NCI-H69 (cell line): ENCODE results near the gene RABGEF1.
"Not testable (repeated sequence)": the region's sequence is repeated elsewhere in the genome, so short reads cannot be mapped to it uniquely, and the experiment has no call there.

Experiments
- DNase-seq: peaks from one replicate; lab custom pipeline; 2025; lab: John Stamatoyannopoulos, UW

The RABGEF1 gene

GRCh38 chr7:66740302-66740979 is at the start of gene RABGEF1:
Gene RABGEF1, plus strand, starts transcription at chr7:66740733. Its CDS starts 31,167 bp downstream, at chr7:66771900.
- peak; percentile 98 for DNase-seq

DNA sequence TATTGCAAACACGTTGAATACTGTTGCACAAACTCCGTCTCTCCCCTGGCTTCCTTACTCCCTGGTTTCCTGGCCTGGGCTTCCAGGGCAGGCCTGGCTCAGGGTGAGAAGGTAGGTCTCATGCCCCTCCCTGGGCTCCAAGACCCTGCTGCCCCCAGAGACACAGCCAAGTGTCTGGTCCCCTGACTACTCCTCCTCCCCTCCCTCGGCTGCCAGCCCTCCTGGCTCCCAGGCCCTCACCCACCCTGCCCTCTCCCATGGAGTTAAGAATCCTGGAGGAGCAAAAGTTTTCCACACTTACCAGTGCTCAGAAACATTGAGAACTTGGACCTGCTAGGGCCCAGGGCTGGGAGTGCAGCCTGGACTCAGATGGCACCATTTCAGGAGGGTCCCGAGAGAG is 47.2 kb upstream of the RABGEF1 start:
- DNase-seq: no peak

DNA sequence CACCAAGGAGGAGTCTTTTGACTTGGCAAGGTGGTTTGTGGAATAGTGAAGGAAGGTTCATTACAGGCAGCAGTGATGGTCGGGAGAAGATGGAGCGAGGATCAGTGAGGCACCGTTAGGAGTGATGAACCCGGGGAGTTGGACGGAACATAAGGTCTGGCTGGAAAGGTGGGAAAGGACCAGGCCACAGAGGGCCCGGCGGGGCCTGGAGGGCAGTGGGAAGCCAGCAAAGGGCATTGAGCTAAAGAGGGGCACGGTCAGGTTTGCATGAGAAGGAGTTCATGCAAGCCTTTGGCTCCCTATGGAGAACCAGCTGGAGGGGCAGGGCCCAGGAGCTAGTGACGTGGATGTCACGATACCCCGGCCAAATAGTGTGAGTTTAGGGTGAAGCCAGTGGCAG is 46.2 kb upstream of the RABGEF1 start:
- DNase-seq: no peak

DNA sequence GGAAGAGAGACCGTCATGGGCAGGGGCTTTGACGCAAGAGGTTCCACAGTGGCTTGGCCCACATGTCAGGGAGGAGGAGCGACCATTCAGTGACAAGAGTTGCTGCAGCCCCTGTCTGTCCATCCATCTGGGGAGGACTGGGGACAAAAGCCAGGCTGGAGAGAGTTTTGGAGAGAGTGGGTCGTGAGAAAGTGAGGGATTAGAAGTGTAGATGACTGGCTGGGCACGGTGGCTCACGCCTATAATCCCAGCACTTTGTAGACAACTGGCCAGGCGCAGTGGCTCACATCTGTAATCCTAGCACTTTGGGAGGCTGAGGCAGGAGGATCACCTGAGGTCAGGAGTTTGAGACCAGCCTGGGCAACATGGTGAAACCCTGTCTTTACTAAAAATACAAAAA is 45.1 kb upstream of the RABGEF1 start:
- not testable (repeated sequence) for DNase-seq

DNA sequence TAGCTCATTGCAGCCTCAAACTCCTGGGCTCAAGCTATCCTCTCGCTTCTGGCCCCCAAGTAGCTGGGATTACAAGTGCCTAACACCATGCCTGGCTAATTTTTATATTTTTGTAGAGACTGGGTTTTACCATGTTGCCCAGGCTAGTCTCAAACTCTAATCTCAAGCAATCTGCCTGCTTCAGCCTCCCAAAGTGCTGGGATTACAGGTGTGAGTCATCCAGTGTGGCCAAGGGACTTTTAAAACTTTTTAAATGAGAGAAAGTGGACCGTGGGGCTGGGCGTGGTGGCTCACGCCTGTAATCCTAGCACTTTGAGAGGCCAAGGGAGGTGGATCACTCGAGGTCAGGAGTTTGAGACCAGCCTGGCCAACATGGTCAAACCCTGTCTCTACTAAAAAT is 44.4 kb upstream of the RABGEF1 start:
- not testable (repeated sequence) for DNase-seq

DNA sequence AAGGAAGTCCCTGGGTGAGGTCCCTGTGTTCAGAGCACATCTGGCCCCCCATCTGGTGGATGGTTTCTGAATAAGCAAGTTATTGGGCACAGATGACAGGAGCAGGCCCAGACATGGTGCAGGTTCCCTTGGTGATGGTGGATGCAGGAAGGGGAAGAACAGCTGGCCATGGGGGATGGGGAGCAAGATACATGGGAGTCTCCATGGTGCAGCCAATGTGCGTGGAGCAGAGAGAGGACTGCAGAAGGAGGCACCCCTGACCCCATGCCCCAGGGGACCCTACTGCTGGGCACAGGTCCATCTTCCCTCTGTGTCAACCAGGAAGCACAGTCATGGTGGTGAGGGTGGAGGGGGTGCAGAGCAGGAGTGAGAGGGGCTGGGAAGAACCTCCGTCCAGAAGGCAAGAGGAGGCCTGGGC is 43.8 kb upstream of the RABGEF1 start:
- peak; percentile 95 for DNase-seq

DNA sequence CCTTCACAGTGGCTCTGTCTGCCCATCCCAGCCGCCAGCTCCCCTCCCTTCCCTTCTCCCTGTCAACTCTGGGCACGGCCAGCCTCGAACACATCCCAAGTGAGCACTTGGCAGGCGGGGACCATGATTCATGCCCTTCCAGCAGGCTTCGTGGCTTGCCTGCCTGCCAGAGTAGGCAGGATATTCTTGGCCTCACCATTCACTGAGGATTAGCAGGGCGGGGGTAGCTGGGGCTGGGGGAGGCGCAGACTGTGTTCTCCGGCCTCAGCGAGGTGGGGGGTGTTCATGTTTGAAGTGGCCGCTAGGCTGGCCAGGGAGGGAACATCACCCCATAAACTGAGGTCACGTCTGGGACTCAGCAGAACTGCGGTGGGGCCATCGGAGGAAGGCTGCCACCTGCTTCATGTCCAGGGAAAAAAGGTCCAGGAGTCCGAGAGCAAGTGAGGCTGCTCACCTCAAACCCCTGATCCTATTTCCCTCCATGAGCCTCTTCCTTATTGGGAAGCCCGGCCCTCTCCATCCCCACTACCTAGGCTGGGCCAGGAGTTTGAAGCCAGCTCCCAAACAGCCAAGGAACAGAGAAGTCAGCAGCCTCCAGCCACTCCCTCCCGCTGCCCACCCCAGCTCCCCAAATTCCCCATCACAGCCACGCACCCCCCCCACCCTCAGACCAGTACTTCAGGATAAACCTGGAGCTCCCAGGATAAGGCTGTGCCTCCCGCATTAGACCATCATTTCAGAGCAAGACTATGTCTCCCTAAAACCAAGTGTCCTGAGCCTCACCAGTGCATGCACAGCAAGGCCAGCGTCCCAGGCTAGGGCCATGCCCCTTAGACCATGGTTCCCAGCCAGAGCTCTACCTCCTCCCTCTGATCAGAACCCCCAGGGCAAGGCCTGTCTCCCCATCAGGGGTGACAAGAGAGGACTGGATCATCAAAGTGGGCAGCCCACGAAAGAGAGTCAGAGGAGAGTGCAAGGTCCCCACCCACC is 42.8 kb upstream of the RABGEF1 start:
- peak; percentile 60 for DNase-seq

- DNase-seq: no peak
Measured at GRCh38 chr7:66698652-66699205, 41.8 kb upstream of the RABGEF1 start.

GRCh38 chr7:66699998-66700397 is 40.5 kb upstream of the RABGEF1 start:
- no peak for DNase-seq

DNA sequence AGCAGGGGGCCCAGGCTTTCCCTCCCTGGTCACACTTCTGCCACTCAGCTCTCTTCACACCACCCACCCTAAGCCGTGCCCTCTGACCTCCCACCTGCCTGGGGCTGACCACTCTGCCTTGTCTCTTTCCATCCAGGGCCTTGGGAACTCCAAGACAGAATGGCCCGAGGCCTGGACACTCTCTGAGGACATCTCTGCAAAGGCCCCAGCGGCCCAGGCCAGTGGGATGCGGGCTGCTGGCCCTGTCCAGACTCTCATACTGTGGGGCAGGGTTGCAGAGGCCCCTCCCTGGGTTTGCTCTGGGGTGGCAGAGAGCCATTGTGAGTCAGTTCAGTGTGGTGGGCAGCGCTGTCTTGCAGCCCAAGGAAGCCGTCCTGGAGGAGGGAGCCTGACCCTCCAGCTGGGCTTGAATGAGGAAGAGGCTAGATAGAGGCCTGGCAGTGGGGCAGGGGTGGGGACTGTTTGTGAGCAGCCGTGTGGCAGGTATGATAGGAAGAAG is 39.9 kb upstream of the RABGEF1 start:
- no peak for DNase-seq

GRCh38 chr7:66707825-66708224 is 32.7 kb upstream of the RABGEF1 start:
- no peak for DNase-seq

GRCh38 chr7:66710752-66711151 is 29.8 kb upstream of the RABGEF1 start:
- not testable (repeated sequence) for DNase-seq

DNA sequence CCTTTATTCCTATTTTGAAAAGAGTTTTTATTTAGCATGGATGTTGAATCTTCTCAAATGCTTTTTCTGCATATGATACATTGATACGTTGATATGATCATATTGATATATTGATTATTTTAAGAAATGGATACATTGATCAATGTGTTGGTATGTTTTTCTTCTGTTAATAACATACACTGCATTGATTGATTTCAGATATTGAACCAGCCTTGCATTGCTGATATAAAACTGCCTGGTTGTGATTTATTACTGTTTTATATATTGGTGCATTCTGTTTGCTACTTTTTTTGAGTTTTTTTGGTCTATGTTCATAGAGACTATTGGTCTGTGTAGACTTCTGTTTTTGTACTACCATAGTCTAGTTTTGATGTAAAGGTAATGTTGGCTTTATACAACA is 26.8 kb upstream of the RABGEF1 start:
- no peak for DNase-seq

- not testable (repeated sequence) for DNase-seq
Measured at GRCh38 chr7:66716634-66717033, 23.9 kb upstream of the RABGEF1 start.

- DNase-seq: no peak
Measured at GRCh38 chr7:66720561-66720960, 20.0 kb upstream of the RABGEF1 start.

DNA sequence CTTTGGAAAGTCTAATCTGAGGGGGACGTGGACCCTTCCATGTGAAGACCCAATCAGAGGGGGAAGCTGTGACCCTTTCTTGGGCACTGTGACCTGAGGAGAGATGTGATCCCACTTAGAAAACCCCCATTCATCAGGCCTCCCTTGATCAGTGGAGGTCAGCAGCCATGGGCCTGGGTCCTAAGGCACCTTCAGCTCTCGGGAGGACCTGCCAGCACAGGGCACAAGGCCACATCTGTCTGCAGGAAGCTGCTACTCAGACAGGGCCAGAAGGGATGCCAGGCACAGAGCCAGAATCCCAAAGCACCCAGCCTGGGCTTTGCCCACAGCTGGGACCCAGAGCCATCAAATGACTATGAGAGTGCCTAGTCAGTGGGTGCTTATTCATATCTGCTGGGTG is 14.7 kb upstream of the RABGEF1 start:
- no peak for DNase-seq

- no peak for DNase-seq
Measured at GRCh38 chr7:66727058-66727457, 13.5 kb upstream of the RABGEF1 start.

- DNase-seq: no peak
Measured at GRCh38 chr7:66728571-66728970, 12.0 kb upstream of the RABGEF1 start.

DNA sequence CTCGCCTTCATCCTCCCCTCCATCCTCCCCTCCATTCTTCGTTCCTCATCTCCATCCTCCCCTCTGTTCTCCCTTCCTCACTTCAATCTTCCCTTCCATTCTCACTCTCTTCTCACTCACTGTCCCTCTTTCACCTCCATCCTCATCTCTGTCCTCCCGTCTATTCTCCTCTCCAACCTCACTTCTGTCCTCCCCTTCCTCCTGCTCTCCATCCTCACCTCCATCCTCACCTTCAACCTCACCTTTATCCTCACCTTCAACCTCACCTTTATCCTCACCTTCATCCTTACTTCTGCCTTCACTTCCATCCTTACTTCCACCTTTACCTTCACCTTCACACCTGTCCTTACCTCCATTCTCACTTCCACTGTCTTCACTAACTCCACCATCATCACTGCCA is 11.3 kb upstream of the RABGEF1 start:
- DNase-seq: no peak

DNA sequence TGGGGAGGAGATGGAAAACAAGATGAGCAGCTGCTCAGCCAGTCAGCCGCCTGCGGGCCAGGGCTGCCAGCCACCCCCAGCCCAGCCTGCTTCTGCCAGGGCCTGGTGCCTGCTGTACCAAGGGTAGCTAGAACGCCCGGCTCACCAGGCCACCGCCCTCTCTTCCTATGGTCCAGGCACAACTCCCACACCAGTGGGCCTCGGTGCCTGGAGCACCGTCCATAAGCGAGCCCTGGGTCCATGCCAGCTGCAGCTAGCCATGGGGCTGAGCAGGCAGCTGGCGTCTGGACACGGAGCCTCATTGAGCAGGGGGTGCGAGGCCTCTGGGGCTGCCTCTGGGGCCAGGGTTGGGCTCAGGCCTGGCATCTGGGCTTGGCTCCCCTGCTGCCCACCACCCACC is 8.5 kb upstream of the RABGEF1 start:
- DNase-seq: peak; percentile 18

DNA sequence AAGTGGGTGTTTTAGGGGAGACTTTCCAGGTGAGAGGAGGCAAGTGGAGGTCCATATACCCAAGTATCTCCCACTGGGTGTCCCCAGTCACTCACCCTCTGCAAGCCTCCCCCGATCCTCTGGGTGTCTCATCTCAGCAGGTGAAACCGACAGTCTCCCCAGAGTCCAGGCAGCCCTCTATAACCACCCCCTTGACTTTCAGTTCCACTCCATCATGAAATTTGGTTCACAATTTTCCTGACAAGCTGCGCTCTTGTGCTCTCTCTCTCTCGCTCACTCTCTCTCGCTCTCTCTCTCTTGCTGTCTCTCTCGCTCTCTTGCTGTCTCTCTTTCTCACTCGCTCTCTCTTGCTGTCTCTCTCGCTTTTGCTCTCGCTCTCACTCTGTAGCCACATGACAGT is 8.1 kb upstream of the RABGEF1 start:
- no peak for DNase-seq

- no peak for DNase-seq
Measured at GRCh38 chr7:66734006-66734405, 6.5 kb upstream of the RABGEF1 start.

DNA sequence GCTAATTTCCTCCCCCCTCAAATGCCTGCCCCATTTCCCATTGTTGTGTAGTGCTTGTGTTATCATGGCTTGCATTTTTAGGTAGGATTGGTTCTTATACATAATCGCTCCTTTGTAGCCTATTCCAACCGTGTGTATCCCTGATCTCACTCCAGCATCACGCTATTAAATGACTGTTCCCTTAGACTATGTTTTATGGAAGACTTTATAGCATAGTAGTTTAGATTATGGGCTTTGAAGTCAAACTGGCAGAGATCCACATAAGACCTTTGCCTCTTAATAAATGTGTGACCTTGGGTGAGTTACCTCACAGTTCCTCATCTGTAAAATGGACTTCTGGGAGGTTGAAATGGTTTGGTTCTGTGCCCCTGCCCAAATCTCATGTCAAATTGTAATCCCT is 5.4 kb upstream of the RABGEF1 start:
- DNase-seq: no peak
